Activated CD4-positive, alpha-beta memory T cell treated with anti-CD3 and anti-CD28 coated beads, Interleukin-2, amount 10 ng/mL, durations not matched to agents 7 days and 5 days (primary cell): ENCODE data around the gene HOXC11. TPM values are rescaled to one million over a fixed set of nuclear protein-coding genes. Genes with fewer than 3 reads are reported as not detected.

ENCODE experiments used
- CTCF ChIA-PET: fragments of 350-600 bp; sonication (Branson Sonifier 250); formaldehyde crosslinking; loops from one replicate; lab custom pipeline; 2021; ENCODE audit warnings: antibody characterized with exemption, inconsistent platforms; lab: Charles Lee
- POLR2A ChIA-PET: fragments of 350-600 bp; sonication (Branson Sonifier 250); formaldehyde crosslinking; loops from one replicate; lab custom pipeline; 2021; ENCODE audit warnings: antibody characterized with exemption; lab: Charles Lee
- DNase-seq: peaks from one replicate; pipeline ENCODE4 v3.0.0-alpha.2; 2020
- H3K27ac Mint-ChIP-seq: one replicate; pipeline ENCODE4 v1.8.0; 2021; ENCODE audit warnings: mild to moderate bottlenecking, mixed read lengths
- H3K27me3 Mint-ChIP-seq: one replicate; pipeline ENCODE4 v1.8.0; 2021; ENCODE audit warnings: mixed read lengths
- H3K36me3 Mint-ChIP-seq: one replicate; pipeline ENCODE4 v1.8.0; 2021; ENCODE audit warnings: low read depth, mixed read lengths
- H3K4me1 Mint-ChIP-seq: one replicate; pipeline ENCODE4 v1.8.0; 2021; ENCODE audit warnings: mixed read lengths
- H3K4me3 Mint-ChIP-seq: one replicate; pipeline ENCODE4 v1.8.0; 2021; ENCODE audit warnings: mild to moderate bottlenecking, mixed read lengths
- H3K9me3 Mint-ChIP-seq: one replicate; pipeline ENCODE4 v1.8.0; 2021; ENCODE audit warnings: mixed read lengths
- total RNA-seq, 2 experiments: library from RNA; stranded (reverse); gene quantifications; one replicate each; pipeline ENCODE4 v1.2.3, GENCODE V29; 2021

The HOXC11 gene
- total RNA-seq, 2 experiments from 2014 or later = not detected

DNA sequence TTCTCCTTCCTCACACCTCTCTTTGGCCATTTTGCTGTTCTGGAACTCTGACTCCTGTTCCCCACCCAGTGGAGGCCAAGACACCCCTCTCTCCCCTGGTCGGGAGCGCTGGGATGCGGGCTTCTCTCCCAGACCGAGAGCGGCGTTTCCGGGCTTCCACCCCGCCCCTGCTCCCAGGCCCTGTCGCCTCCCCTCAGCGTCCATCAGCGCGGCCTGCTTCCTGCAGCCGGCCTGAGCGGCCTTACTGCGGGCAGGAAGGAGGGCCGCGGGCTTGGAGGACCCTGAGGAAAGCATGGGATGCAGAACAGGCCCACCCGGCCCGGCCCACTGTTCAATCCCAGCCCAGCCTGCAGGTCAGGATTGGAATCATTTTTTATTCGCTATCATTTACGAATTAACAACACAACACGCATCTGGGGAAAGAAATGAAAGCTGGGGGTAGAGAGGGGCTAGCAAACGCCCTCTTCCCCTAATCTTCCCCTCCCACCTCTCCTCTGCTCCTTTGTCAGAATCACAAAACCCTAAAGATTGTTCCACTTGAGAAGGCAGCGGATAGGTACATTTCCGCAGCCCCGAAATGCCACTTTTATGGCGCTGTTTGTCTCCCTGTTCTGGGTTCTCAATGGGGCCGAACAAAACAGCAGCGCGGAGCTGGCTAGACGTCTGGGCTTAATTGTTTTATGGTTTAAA, 32.1 kb downstream of the HOXC11 start:
- Mint-ChIP-seq H3K4me3 (no peak overlapping the region), H3K36me3 (peaks cover 3% of the 10 kb centered on the region), H3K27me3 (peaks cover 93% of the 10 kb centered on the region), H3K4me1 (peaks cover 25% of the 10 kb centered on the region), H3K27ac (no peak overlapping the region), H3K9me3 (no peaks in the 10 kb centered on the region)
- no peak for DNase-seq
- POLR2A ChIA-PET = no interaction called here
- CTCF ChIA-PET = interaction anchor here (0.9 to 7.0 kb wide), 18 partner anchors 9 to 493 kb away, joined by 3 to 74 read pairs (median 6); partner anchors contain the start of genes HOXC10, HOXC5, NCKAP1L and SMUG1

DNA sequence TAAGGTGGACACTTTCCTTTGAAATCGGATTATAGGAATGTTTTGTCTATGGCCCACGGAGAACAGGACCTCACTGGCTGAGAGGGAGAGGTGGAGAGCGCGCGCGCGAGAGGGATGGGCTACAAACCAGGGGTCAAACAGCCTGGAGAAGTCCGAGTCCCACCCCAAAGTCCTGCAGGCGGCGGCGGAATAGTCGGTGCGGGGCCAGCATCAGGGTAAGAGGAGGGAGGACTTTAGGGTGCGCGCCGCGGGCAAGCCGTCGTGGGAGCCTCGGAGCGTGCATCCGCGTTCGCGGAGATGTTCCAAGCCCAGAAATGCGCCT, 32.6 kb downstream of the HOXC11 start:
- H3K9me3 Mint-ChIP-seq = no peaks in the 10 kb centered on the region
- CTCF ChIA-PET = interaction anchor here (0.6 to 7.0 kb wide), 20 partner anchors 9 to 492 kb away, joined by 3 to 74 read pairs (median 5); partner anchors contain the start of genes HOXC10, HOXC5, NCKAP1L and SMUG1
- H3K27me3 Mint-ChIP-seq = peaks cover 95% of the 10 kb centered on the region
- peaks cover 3% of the 10 kb centered on the region for H3K36me3 Mint-ChIP-seq
- no peak overlapping the region for H3K27ac Mint-ChIP-seq
- POLR2A ChIA-PET = interaction anchor here (0.8 to 1.0 kb wide), 2 partner anchors 47 to 196 kb away, joined by 3 read pairs; no protein-coding TSS in a partner anchor
- DNase-seq = no peak
- H3K4me1 Mint-ChIP-seq = peaks cover 23% of the 10 kb centered on the region
- no peak overlapping the region for H3K4me3 Mint-ChIP-seq

DNA sequence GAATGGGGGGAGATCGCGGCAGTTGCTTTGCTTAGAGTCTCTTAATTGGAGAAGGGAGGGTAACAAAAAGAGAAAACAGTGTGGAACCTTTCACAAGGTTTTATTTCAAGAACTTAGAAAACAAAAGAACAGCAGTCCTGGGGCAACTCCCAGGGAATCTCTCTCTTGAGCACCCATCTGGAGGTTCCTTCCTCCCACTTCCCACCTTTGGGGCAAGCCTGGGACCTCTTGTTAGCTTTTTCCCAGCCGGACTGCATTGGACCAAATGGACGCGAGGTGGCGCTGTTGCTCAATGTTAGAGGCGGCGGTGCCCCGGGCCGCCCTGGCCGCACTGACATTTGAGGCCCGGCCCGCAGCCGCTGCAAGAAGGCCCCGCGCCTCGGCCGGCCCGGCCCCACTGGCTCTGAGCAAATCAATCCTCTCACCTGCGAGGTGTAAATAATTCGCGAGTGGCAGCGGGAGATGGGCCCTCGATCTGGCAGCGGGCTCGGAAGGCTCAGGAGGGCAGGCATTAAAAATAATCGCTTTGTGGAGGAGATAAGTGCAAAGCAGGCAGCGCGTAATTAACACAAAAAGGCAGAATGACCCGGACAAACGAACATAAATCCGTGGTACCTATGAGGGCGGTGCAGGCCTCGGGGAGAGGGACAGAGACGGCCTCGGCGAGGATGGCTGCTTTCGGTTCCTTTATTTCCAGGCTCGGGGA, 33.1 kb downstream of the HOXC11 start:
- H3K27me3 Mint-ChIP-seq = peaks cover 95% of the 10 kb centered on the region
- H3K4me1 Mint-ChIP-seq = peaks cover 25% of the 10 kb centered on the region
- CTCF ChIA-PET = interaction anchor here (0.6 to 7.0 kb wide), 20 partner anchors 10 to 492 kb away, joined by 3 to 74 read pairs (median 5); partner anchors contain the start of genes HOXC10, HOXC5, NCKAP1L and SMUG1
- POLR2A ChIA-PET = interaction anchor here (0.8 to 1.5 kb wide), 3 partner anchors 46 to 202 kb away, joined by 3 to 4 read pairs (median 3); no protein-coding TSS in a partner anchor
- peak; percentile 85 for DNase-seq
- peaks cover 3% of the 10 kb centered on the region for H3K36me3 Mint-ChIP-seq
- H3K9me3 Mint-ChIP-seq = no peaks in the 10 kb centered on the region
- peak overlapping the region; percentile 66 for H3K4me3 Mint-ChIP-seq
- no peak overlapping the region for H3K27ac Mint-ChIP-seq

DNA sequence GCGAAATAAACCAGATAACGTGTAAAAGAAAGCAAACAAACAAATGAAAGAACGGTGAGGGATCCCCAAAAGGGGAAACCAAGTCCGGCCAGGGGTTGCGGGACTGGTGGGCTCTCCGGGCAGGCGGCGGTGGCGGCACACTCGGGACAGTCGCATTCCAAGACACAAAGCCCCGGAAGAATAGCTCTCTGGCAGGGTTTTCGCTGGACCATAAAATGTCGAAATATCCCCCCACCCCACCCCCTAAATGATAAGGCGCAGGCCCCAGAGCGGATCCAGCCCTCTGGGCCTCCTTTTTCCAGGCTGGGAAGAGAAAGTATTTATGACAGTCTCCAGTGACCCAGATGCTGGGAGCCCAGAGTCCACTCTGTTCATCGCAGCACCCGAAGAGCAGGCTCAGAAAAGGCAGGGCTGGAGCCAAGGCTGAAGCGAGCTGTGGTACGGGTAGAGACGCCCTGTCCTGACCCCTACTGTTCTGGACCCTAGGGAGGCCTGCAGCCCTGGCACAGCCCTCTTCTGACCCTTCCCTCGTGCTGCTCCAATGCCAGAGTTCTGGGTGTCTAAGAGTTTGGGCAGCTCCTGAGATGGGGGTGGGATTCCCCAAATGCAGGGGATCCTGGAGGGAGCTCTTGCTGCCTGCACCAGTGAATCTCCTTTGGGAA, 33.8 kb downstream of the HOXC11 start:
- Mint-ChIP-seq H3K4me1 (peaks cover 31% of the 10 kb centered on the region), H3K4me3 (peak overlapping the region; percentile 66), H3K27me3 (peaks cover 95% of the 10 kb centered on the region), H3K9me3 (no peaks in the 10 kb centered on the region), H3K27ac (no peak overlapping the region), H3K36me3 (peaks cover 3% of the 10 kb centered on the region)
- ChIA-PET CTCF (interaction anchor here (0.6 to 7.0 kb wide), 17 partner anchors 11 to 491 kb away, joined by 3 to 74 read pairs (median 6); partner anchors contain the start of genes HOXC10, HOXC5, NCKAP1L and SMUG1), POLR2A (interaction anchor here (0.8 to 1.5 kb wide), 3 partner anchors 45 to 201 kb away, joined by 3 to 4 read pairs (median 4); no protein-coding TSS in a partner anchor)
- no peak for DNase-seq

DNA sequence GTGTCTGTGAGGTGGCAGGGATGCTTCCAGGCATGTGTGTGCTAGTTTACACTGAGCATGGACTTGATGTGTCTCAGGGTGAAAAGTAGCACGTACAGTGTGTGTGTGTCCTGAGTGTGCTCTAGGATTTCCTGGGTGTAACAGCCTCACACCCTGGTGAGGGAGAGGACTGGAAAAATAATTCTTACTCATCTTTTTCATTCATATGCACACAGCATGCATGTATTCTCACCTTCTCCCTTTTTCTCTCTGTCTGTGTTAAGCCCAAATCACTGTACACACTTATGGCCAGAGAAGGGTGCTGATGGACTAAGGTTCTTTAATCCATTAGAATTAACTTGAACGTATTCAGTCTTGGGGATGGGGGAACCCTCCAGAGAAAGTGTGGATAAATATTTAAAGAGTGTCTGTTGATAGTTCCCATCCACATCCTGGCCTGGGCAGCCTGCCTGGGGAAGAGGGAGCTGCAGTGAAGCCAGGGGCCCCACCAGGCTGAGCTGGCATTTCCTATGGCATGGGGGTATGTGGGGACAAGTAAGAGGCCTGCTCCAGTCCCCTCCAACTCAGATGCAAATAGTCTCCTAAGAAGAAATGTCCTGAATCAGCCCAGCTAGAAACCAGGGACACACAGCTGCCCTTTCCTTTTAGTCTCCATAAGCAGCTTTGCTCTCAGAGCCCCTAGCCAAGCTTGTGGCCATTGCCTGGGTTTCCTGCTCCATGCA, 34.8 kb downstream of the HOXC11 start:
- DNase-seq = no peak
- no peak overlapping the region for H3K4me3 Mint-ChIP-seq
- CTCF ChIA-PET = interaction anchor here (1.0 to 7.0 kb wide), 8 partner anchors 9 to 207 kb away, joined by 4 to 74 read pairs (median 13); partner anchors contain the start of genes HOXC10, HOXC5 and SMUG1
- H3K27ac Mint-ChIP-seq = no peak overlapping the region
- POLR2A ChIA-PET = interaction anchor here (1.1 kb wide), 1 partner anchor 184 kb away, joined by 4 read pairs; no protein-coding TSS in a partner anchor
- H3K9me3 Mint-ChIP-seq = no peaks in the 10 kb centered on the region
- peaks cover 94% of the 10 kb centered on the region for H3K27me3 Mint-ChIP-seq
- peaks cover 3% of the 10 kb centered on the region for H3K36me3 Mint-ChIP-seq
- peaks cover 29% of the 10 kb centered on the region for H3K4me1 Mint-ChIP-seq

DNA sequence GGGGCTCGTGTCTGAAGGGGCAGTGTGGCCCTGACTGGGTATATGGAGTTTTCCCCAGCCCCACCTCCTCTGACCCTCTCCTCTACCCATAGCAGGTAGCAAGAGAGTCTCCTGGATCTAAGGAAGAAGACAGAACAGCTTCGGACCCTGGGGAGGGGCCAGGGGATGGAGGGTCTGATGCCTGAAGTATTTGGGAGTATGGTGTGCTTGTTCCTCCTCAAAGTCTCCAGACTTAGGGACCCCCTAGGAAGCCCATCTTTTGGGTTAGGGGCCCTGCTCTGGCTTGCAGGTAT, 35.3 kb downstream of the HOXC11 start:
- Mint-ChIP-seq H3K27ac (no peak overlapping the region), H3K4me3 (no peak overlapping the region), H3K9me3 (no peaks in the 10 kb centered on the region), H3K36me3 (peaks cover 3% of the 10 kb centered on the region), H3K4me1 (peaks cover 29% of the 10 kb centered on the region), H3K27me3 (peaks cover 94% of the 10 kb centered on the region)
- CTCF ChIA-PET = interaction anchor here (1.0 to 7.0 kb wide), 7 partner anchors 14 to 206 kb away, joined by 3 to 74 read pairs (median 12); partner anchors contain the start of genes HOXC10, HOXC5 and SMUG1
- POLR2A ChIA-PET = interaction anchor here (1.1 kb wide), 1 partner anchor 183 kb away, joined by 4 read pairs; no protein-coding TSS in a partner anchor
- no peak for DNase-seq

DNA sequence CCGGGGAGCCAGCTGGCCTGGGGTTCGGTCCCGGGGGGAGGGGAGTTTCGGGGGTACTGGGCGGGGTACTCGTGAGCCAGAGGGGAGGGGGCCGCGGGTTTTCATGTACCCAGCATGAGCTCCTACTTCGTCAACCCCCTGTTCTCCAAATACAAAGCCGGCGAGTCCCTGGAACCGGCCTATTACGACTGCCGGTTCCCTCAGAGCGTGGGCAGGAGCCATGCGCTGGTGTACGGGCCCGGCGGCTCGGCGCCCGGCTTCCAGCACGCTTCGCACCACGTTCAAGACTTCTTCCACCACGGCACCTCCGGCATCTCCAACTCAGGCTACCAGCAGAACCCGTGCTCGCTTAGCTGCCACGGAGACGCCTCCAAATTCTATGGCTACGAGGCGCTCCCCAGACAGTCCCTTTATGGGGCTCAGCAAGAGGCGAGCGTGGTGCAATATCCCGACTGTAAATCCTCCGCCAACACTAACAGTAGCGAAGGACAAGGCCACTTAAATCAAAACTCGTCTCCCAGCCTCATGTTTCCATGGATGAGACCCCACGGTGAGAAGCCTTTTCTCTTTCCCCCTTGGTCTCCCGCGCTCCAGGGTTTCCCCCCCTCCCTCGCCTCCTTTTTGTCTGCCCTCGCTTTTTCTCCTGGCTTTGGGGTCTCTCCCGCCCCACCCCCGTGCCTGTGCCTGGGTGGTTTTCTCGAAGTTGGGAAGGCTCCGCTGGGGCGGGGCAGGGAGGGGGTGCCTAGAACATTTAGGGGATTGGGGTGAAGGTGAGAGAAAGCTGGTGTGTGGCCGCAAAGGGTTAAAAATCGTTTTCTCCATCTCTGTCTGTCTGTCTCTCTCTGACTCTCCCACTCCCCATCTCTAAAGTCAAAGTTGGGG, 36.5 kb downstream of the HOXC11 start:
- Mint-ChIP-seq H3K36me3 (peaks cover 3% of the 10 kb centered on the region), H3K4me1 (peaks cover 29% of the 10 kb centered on the region), H3K4me3 (peak overlapping the region; percentile 24), H3K9me3 (no peaks in the 10 kb centered on the region), H3K27ac (peak overlapping the region; percentile 52), H3K27me3 (peaks cover 95% of the 10 kb centered on the region)
- ChIA-PET CTCF (interaction anchor here (0.6 to 7.0 kb wide), 10 partner anchors 13 to 266 kb away, joined by 3 to 74 read pairs (median 6); partner anchors contain the start of genes HOXC10, HOXC5 and SMUG1), POLR2A (interaction anchor here (0.9 to 1.7 kb wide), 4 partner anchors 8 to 209 kb away, joined by 3 to 4 read pairs (median 4); partner anchors contain the start of gene HOXC5)
- DNase-seq = no peak

DNA sequence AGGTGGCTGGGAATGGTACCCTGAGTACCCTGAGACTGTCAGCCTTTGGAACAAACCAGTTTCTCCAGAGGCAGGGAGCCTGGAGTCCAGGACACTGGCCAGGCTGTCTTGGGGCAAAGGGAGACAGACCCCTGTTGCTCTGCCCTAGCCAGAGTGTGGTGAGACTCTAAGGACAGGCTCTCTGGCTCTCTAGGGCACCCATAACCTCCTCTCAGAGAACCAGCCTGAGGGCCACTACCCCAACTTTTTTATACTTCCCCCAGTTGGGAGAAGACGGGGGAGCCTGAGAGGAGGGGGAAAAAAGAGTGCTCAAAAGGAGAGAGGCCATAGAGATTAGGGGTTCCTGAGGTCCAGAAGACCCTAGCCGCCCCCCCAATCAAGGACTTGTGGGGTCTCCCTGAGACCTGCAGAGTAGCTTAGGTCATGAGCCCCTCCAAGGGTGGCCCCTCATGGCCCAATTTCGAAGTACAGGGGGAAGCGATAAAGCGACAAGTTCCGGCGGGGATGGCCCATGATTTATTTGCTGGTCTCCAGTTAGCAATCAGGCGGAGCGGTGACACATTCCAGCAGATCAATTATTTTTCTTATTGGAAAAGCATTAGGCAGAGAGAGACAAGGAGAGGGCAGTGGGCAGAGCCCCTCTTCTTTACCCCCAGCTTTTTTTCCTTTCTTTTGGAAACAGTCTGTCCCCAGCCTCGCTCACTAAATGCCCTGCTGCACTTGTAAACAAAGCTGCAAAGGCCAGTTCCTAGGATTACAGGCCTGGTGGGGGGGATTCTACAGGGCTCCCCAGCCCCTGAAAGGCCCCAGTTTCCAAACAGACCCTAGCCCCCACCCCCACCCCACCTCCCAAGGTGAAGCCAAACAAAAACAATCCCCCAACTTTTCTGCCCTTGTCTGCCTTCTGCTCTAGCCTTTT, 37.4 kb downstream of the HOXC11 start:
- DNase-seq = no peak
- H3K4me1 Mint-ChIP-seq = peaks cover 35% of the 10 kb centered on the region
- no peak overlapping the region for H3K4me3 Mint-ChIP-seq
- no peaks in the 10 kb centered on the region for H3K9me3 Mint-ChIP-seq
- ChIA-PET POLR2A (interaction anchor here (1.0 to 1.7 kb wide), 2 partner anchors 13 to 70 kb away, joined by 3 to 4 read pairs; no protein-coding TSS in a partner anchor), CTCF (interaction anchor here (0.7 to 1.2 kb wide), 2 partner anchors 181 to 198 kb away, joined by 3 read pairs; no protein-coding TSS in a partner anchor)
- peak overlapping the region; percentile 52 for H3K27ac Mint-ChIP-seq
- H3K27me3 Mint-ChIP-seq = peaks cover 95% of the 10 kb centered on the region
- peaks cover 3% of the 10 kb centered on the region for H3K36me3 Mint-ChIP-seq

DNA sequence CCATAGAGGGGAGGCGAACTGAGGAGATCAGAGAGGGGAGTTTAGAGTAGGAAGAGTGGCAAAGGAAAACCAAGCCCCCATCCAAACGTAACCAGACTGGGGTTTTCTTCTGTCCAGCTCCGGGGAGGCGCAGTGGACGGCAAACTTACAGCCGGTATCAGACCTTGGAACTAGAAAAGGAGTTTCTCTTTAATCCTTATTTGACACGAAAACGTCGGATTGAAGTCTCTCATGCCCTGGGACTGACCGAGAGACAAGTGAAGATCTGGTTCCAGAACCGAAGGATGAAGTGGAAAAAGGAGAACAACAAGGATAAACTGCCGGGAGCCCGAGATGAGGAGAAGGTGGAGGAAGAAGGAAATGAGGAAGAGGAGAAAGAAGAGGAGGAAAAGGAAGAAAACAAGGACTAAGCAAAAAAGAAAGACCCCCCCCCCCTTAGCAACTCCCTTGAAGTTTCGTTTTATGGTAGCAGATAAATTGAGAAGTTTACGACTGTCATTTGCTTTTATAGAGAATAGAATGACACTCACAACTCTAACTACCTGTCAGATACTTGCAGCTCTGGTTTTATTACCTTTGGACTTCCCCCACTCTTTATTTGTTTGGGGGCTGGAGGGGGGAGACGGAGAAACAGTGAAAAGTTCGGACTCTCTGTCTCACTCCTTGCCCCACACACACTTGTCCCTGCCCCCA, 38.2 kb downstream of the HOXC11 start:
- Mint-ChIP-seq H3K4me1 (peaks cover 30% of the 10 kb centered on the region), H3K27ac (no peak overlapping the region), H3K27me3 (peaks cover 93% of the 10 kb centered on the region), H3K9me3 (no peaks in the 10 kb centered on the region), H3K36me3 (peaks cover 3% of the 10 kb centered on the region), H3K4me3 (no peak overlapping the region)
- POLR2A ChIA-PET = interaction anchor here (1.0 to 1.7 kb wide), 2 partner anchors 12 to 71 kb away, joined by 3 to 4 read pairs; no protein-coding TSS in a partner anchor
- no peak for DNase-seq
- CTCF ChIA-PET = interaction anchor here (1.2 kb wide), 1 partner anchor 181 kb away, joined by 3 read pairs; no protein-coding TSS in a partner anchor
